HepG2 (cell line): Measurements from ENCODE around the gene VCP. TPM values are rescaled to one million over a fixed set of nuclear protein-coding genes. Genes with fewer than 3 reads are reported as not detected.
A peak's percentile ranks its signal among the peaks of the same experiment; 100 is the strongest.

ENCODE experiments used
- HNF4G ChIP-seq, 2 experiments: sonication (generic) in 1 of 2; formaldehyde crosslinking in 1 of 2; IDR thresholded peaks; 2 replicates each; pipeline versions ENCODE4 v1.4.0 to v1.6.1; 2011 to 2020; ENCODE audit warnings: borderline replicate concordance in 2 of 2, low read depth in 2 of 2, mild to moderate bottlenecking in 2 of 2, low read length in 1 of 2, missing genetic modification reagents in 1 of 2, moderate library complexity in 1 of 2
- KAT7 ChIP-seq: IDR thresholded peaks from 2 replicates; pipeline ENCODE4 v1.6.1; 2018; ENCODE audit warnings: borderline replicate concordance, missing compliant biosample characterization
- KDM5A ChIP-seq: fragments of 200-600 bp; sonication (generic); IDR thresholded peaks from 2 replicates; pipeline ENCODE4 v1.7.0; 2018; ENCODE audit warnings: antibody characterized with exemption, mild to moderate bottlenecking, low read length, borderline replicate concordance
- PRPF4 ChIP-seq: fragments of 200-400 bp; formaldehyde crosslinking; IDR thresholded peaks from 2 replicates; pipeline ENCODE4 v1.6.1; 2016; ENCODE audit warnings: low read length, low read depth; ENCODE audit not compliant: poor library complexity, severe bottlenecking
- PTBP1 ChIP-seq: fragments of 200-400 bp; formaldehyde crosslinking; IDR thresholded peaks from 2 replicates; pipeline ENCODE4 v1.6.1; 2018; ENCODE audit warnings: low read length, low read depth; ENCODE audit not compliant: poor library complexity, severe bottlenecking
- RARA ChIP-seq: IDR thresholded peaks from 2 replicates; pipeline ENCODE4 v1.6.1; 2016; ENCODE audit warnings: missing genetic modification reagents, missing compliant biosample characterization
- SIN3B ChIP-seq: fragments of 150-350 bp; IDR thresholded peaks from 2 replicates; pipeline ENCODE4 v1.6.1; 2014; ENCODE audit warnings: low read length
- SMC3 ChIP-seq: IDR thresholded peaks from 2 replicates; pipeline ENCODE4 v1.6.1; 2011; ENCODE audit warnings: low read length, improper control_type of control experiment
- ZNF382 ChIP-seq: sonication (generic); formaldehyde crosslinking; IDR thresholded peaks from 2 replicates; pipeline ENCODE4 v1.5.0; 2020; ENCODE audit warnings: missing genetic modification reagents, mild to moderate bottlenecking, borderline replicate concordance
- ZNF460 ChIP-seq: sonication (generic); formaldehyde crosslinking; IDR thresholded peaks from 2 replicates; pipeline ENCODE4 v1.5.1; 2020; ENCODE audit warnings: missing genetic modification reagents, mild to moderate bottlenecking, borderline replicate concordance
- polyA plus RNA-seq, 8 experiments: library from polyadenylated mRNA; depleted of rRNA in 3 of 8; stranded (reverse) in 7 of 8; unstranded in 1 of 8; fragments of >200 nt; fragmentation: Illumina TruSeq in 4 of 8; extraction: Trizol in 4 of 8; gene quantifications; 2 replicates each; pipeline versions ENCODE4 v1.2.1 to v1.2.3, GENCODE V29; 2011 to 2016; ENCODE audit warnings: low read depth in 4 of 8, missing spikeins in 1 of 8, mixed read lengths in 1 of 8; ENCODE audit not compliant: insufficient read depth in 1 of 8
- total RNA-seq, 5 experiments: library from RNA; depleted of rRNA; stranded (reverse); fragments of >200 nt; fragmentation: Illumina TruSeq; extraction: Trizol; gene quantifications; 2 replicates each; pipeline ENCODE4 v1.2.3, GENCODE V29; 2016; ENCODE audit warnings: low read depth in 1 of 5
- TF ChIP-seq, protein P1 (sequence below), 2 experiments: sonication (generic) in 1 of 2; formaldehyde crosslinking in 1 of 2; IDR thresholded peaks; 2 replicates each; pipeline versions ENCODE4 v1.4.0 to v1.6.1; 2018 to 2020; ENCODE audit warnings: missing genetic modification reagents in 2 of 2, borderline replicate concordance in 1 of 2, low read depth in 1 of 2, mild to moderate bottlenecking in 1 of 2, missing biosample characterization in 1 of 2
- TF ChIP-seq, protein P2 (sequence below): sonication (generic); formaldehyde crosslinking; IDR thresholded peaks from one replicate; pipeline ENCODE4 v1.5.1; 2020; ENCODE audit warnings: mild to moderate bottlenecking, missing genetic modification reagents; ENCODE audit errors: not compliant biosample characterization
- TF ChIP-seq, protein P3 (sequence below): sonication (generic); formaldehyde crosslinking; IDR thresholded peaks from 2 replicates; pipeline ENCODE4 v1.8.1; 2023; ENCODE audit warnings: mild to moderate bottlenecking, missing genetic modification reagents, borderline replicate concordance
- TF ChIP-seq, protein P4 (sequence below): sonication (generic); formaldehyde crosslinking; IDR thresholded peaks from 2 replicates; pipeline ENCODE4 v1.4.0; 2020; ENCODE audit warnings: mild to moderate bottlenecking, missing genetic modification reagents

VCP gene
- total and polyA plus RNA-seq, 2 of the 13 experiments (the other 11 are each of a cell fraction or from before 2014, with no cell fraction given): 143 to 391 TPM

DNA sequence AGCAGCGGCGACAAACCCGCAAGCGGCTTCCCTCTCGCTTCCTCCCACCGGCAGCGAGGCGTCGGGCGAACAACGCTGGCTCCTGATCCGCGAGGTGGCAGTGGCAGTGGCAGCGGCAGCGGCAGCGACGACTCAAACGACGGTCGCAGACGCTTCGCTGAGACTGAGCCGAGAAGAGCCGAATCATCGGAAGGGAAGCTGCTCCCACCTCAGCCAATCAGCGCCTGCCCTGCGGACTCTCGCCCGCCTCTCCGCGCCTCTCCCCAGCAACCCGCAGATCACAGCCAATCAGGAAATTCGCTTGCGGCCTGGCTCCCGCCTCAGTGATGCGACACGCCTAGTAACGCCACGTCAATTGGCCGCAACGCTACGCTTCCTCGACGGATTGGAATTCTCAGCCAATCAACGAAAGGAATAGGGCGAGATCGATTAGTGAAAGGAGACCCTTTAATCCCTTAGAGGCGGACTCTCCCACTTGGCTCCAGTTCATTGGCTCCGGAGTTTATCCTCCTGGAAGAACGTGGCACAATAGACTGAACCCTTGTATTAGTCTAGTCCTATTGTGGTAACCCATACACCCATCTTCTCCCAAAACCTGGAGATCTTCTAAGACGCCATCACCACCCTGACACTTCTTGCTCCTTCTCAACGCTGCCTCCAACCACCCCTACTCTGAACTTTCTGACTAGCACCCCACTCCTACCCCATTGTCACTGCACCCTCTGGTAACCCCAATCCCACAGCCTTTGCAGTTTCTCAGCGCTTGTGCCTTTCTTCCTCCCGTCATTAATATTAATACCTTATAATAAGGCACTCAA is at the start of gene VCP (continued):
- TF ChIP-seq KDM5A: 0 out of 2 replicates have a peak, but pooled peaks have one; percentile 3
- TF ChIP-seq KAT7 (CRISPR knock-in tag): no peak
- TF ChIP-seq SIN3B: no peak
- peak; percentile 7; the same call in 1 of the 2 replicates for TF ChIP-seq HNF4G (IDR thresholded peaks at IDR 0.05; ENCODE audit: borderline replicate concordance, low read depth, low read length)
- TF ChIP-seq HNF4G (CRISPR knock-in tag; IDR thresholded peaks at IDR 0.05; ENCODE audit: borderline replicate concordance, low read depth): no peak; the same call in 1 of the 2 replicates
- TF ChIP-seq, protein P1, sequence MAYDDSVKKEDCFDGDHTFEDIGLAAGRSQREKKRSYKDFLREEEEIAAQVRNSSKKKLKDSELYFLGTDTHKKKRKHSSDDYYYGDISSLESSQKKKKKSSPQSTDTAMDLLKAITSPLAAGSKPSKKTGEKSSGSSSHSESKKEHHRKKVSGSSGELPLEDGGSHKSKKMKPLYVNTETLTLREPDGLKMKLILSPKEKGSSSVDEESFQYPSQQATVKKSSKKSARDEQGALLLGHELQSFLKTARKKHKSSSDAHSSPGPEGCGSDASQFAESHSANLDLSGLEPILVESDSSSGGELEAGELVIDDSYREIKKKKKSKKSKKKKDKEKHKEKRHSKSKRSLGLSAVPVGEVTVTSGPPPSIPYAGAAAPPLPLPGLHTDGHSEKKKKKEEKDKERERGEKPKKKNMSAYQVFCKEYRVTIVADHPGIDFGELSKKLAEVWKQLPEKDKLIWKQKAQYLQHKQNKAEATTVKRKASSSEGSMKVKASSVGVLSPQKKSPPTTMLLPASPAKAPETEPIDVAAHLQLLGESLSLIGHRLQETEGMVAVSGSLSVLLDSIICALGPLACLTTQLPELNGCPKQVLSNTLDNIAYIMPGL (CRISPR knock-in tag; IDR thresholded peaks at IDR 0.05; ENCODE audit: borderline replicate concordance in 1 of 2, low read depth in 1 of 2): peak; percentile 7 to 78; a peak in 3 of 4 replicates
- TF ChIP-seq, protein P2, sequence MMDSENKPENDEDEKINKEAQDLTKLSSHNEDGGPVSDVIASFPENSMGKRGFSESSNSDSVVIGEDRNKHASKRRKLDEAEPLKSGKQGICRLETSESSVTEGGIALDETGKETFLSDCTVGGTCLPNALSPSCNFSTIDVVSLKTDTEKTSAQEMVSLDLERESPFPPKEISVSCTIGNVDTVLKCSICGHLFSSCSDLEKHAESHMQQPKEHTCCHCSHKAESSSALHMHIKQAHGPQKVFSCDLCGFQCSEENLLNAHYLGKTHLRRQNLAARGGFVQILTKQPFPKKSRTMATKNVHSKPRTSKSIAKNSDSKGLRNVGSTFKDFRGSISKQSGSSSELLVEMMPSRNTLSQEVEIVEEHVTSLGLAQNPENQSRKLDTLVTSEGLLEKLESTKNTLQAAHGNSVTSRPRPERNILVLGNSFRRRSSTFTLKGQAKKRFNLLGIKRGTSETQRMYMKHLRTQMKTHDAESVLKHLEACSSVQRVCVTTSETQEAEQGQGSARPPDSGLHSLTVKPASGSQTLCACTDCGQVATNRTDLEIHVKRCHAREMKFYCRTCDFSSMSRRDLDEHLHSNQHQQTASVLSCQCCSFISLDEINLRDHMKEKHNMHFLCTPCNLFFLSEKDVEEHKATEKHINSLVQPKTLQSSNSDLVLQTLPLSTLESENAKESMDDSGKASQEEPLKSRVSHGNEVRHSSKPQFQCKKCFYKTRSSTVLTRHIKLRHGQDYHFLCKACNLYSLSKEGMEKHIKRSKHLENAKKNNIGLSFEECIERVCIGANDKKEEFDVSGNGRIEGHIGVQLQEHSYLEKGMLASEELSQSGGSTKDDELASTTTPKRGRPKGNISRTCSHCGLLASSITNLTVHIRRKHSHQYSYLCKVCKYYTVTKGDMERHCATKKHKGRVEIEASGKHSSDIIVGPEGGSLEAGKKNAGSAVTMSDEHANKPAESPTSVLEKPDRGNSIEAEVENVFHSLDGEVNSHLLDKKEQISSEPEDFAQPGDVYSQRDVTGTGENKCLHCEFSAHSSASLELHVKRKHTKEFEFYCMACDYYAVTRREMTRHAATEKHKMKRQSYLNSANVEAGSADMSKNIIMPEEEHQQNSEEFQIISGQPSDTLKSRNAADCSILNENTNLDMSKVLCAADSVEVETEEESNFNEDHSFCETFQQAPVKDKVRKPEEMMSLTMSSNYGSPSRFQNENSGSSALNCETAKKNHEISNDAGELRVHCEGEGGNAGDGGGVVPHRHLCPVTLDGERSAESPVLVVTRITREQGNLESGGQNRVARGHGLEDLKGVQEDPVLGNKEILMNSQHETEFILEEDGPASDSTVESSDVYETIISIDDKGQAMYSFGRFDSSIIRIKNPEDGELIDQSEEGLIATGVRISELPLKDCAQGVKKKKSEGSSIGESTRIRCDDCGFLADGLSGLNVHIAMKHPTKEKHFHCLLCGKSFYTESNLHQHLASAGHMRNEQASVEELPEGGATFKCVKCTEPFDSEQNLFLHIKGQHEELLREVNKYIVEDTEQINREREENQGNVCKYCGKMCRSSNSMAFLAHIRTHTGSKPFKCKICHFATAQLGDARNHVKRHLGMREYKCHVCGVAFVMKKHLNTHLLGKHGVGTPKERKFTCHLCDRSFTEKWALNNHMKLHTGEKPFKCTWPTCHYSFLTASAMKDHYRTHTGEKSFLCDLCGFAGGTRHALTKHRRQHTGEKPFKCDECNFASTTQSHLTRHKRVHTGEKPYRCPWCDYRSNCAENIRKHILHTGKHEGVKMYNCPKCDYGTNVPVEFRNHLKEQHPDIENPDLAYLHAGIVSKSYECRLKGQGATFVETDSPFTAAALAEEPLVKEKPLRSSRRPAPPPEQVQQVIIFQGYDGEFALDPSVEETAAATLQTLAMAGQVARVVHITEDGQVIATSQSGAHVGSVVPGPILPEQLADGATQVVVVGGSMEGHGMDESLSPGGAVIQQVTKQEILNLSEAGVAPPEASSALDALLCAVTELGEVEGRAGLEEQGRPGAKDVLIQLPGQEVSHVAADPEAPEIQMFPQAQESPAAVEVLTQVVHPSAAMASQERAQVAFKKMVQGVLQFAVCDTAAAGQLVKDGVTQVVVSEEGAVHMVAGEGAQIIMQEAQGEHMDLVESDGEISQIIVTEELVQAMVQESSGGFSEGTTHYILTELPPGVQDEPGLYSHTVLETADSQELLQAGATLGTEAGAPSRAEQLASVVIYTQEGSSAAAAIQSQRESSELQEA (CRISPR knock-in tag): no peak
- TF ChIP-seq PTBP1: no peak
- TF ChIP-seq, protein P3, sequence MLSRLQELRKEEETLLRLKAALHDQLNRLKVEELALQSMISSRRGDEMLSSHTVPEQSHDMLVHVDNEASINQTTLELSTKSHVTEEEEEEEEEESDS (CRISPR knock-in tag): no peak
- TF ChIP-seq RARA: no peak
- TF ChIP-seq ZNF382 (CRISPR knock-in tag): no peak
- no peak for TF ChIP-seq ZNF460 (CRISPR knock-in tag)
- TF ChIP-seq, protein P4, sequence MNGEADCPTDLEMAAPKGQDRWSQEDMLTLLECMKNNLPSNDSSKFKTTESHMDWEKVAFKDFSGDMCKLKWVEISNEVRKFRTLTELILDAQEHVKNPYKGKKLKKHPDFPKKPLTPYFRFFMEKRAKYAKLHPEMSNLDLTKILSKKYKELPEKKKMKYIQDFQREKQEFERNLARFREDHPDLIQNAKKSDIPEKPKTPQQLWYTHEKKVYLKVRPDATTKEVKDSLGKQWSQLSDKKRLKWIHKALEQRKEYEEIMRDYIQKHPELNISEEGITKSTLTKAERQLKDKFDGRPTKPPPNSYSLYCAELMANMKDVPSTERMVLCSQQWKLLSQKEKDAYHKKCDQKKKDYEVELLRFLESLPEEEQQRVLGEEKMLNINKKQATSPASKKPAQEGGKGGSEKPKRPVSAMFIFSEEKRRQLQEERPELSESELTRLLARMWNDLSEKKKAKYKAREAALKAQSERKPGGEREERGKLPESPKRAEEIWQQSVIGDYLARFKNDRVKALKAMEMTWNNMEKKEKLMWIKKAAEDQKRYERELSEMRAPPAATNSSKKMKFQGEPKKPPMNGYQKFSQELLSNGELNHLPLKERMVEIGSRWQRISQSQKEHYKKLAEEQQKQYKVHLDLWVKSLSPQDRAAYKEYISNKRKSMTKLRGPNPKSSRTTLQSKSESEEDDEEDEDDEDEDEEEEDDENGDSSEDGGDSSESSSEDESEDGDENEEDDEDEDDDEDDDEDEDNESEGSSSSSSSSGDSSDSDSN (CRISPR knock-in tag): no peak
- no peak for TF ChIP-seq PRPF4
- TF ChIP-seq SMC3: no peak
